HEK293 (cell line): ENCODE data around the gene OR4D5.

Source experiments
- ZFP41 ChIP-seq: fragments of 450-650 bp; formaldehyde crosslinking; IDR thresholded peaks from 2 replicates; pipeline ENCODE4 v1.5.1; 2016; ENCODE audit warnings: missing biosample characterization, missing genetic modification characterization, borderline replicate concordance
- ZNF16 ChIP-seq: fragments of 450-650 bp; formaldehyde crosslinking; IDR thresholded peaks from 2 replicates; pipeline ENCODE4 v1.5.1; 2016; ENCODE audit warnings: low read depth, missing biosample characterization, missing genetic modification characterization
- ZNF311 ChIP-seq: fragments of 450-650 bp; formaldehyde crosslinking; IDR thresholded peaks from 2 replicates; pipeline ENCODE4 v1.5.1; 2017; ENCODE audit warnings: missing biosample characterization, missing genetic modification characterization, borderline replicate concordance
- ZNF529 ChIP-seq: fragments of 450-650 bp; formaldehyde crosslinking; IDR thresholded peaks from 2 replicates; pipeline ENCODE4 v1.5.1; 2017; ENCODE audit warnings: missing genetic modification characterization, missing biosample characterization; ENCODE audit not compliant: insufficient replicate concordance
- ZNF560 ChIP-seq: fragments of 450-650 bp; formaldehyde crosslinking; IDR thresholded peaks from 2 replicates; pipeline ENCODE4 v1.5.1; 2017; ENCODE audit warnings: missing biosample characterization, missing genetic modification characterization, borderline replicate concordance
- ZNF658 ChIP-seq: fragments of 450-650 bp; formaldehyde crosslinking; IDR thresholded peaks from 2 replicates; pipeline ENCODE4; 2016; ENCODE audit warnings: missing biosample characterization, missing genetic modification characterization
- ZNF792 ChIP-seq: fragments of 450-650 bp; formaldehyde crosslinking; IDR thresholded peaks from 2 replicates; pipeline ENCODE4 v1.5.1; 2016; ENCODE audit warnings: missing biosample characterization, missing genetic modification characterization
- TF ChIP-seq, protein P1 (sequence below): fragments of 450-650 bp; formaldehyde crosslinking; IDR thresholded peaks from 2 replicates; pipeline ENCODE4 v1.5.1; 2016; ENCODE audit warnings: missing biosample characterization, missing genetic modification characterization
- TF ChIP-seq, protein P2 (sequence below): fragments of 450-650 bp; formaldehyde crosslinking; IDR thresholded peaks from 2 replicates; pipeline ENCODE4; 2016; ENCODE audit warnings: missing biosample characterization, missing genetic modification characterization
- TF ChIP-seq, protein P3 (sequence below): fragments of 450-650 bp; formaldehyde crosslinking; IDR thresholded peaks from 2 replicates; pipeline ENCODE4 v1.5.1; 2016; ENCODE audit warnings: missing biosample characterization, missing genetic modification characterization

DNA sequence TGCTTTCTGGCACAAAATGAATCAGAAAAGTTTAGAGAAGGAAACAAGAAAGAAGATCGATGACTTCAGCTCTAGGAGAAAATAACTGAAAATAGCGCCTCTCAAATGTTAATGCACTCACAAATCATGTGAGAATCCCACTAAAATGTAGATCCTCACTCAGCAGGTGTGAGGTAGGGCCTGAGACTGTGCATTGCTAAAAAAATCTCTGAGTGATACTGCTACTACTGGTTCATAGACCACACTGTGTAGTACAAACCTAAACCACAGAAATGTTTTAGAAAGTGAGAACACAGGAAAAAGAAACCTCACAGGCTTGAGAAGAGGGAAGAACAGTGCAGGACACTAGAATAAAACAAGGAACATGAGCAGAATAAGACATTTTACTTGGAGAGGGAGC is 35.5 kb upstream of the OR4D5 start:
- TF ChIP-seq ZNF560 = no peak
- TF ChIP-seq, protein P1, sequence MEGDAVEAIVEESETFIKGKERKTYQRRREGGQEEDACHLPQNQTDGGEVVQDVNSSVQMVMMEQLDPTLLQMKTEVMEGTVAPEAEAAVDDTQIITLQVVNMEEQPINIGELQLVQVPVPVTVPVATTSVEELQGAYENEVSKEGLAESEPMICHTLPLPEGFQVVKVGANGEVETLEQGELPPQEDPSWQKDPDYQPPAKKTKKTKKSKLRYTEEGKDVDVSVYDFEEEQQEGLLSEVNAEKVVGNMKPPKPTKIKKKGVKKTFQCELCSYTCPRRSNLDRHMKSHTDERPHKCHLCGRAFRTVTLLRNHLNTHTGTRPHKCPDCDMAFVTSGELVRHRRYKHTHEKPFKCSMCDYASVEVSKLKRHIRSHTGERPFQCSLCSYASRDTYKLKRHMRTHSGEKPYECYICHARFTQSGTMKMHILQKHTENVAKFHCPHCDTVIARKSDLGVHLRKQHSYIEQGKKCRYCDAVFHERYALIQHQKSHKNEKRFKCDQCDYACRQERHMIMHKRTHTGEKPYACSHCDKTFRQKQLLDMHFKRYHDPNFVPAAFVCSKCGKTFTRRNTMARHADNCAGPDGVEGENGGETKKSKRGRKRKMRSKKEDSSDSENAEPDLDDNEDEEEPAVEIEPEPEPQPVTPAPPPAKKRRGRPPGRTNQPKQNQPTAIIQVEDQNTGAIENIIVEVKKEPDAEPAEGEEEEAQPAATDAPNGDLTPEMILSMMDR (tag by site-specific recombination) = no peak
- TF ChIP-seq ZNF792 (tag by site-specific recombination) = no peak
- no peak for TF ChIP-seq ZNF658 (tag by site-specific recombination)
- TF ChIP-seq ZNF16 (tag by site-specific recombination) = no peak
- no peak for TF ChIP-seq ZFP41 (tag by site-specific recombination)
- TF ChIP-seq, protein P2, sequence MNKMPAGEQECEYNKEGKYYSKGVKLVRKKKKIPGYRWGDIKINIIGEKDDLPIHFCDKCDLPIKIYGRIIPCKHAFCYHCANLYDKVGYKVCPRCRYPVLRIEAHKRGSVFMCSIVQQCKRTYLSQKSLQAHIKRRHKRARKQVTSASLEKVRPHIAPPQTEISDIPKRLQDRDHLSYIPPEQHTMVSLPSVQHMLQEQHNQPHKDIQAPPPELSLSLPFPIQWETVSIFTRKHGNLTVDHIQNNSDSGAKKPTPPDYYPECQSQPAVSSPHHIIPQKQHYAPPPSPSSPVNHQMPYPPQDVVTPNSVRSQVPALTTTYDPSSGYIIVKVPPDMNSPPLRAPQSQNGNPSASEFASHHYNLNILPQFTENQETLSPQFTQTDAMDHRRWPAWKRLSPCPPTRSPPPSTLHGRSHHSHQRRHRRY (tag by site-specific recombination) = no peak
- TF ChIP-seq ZNF529 (tag by site-specific recombination) = no peak
- TF ChIP-seq ZNF311 (tag by site-specific recombination) = no peak
- TF ChIP-seq, protein P3, sequence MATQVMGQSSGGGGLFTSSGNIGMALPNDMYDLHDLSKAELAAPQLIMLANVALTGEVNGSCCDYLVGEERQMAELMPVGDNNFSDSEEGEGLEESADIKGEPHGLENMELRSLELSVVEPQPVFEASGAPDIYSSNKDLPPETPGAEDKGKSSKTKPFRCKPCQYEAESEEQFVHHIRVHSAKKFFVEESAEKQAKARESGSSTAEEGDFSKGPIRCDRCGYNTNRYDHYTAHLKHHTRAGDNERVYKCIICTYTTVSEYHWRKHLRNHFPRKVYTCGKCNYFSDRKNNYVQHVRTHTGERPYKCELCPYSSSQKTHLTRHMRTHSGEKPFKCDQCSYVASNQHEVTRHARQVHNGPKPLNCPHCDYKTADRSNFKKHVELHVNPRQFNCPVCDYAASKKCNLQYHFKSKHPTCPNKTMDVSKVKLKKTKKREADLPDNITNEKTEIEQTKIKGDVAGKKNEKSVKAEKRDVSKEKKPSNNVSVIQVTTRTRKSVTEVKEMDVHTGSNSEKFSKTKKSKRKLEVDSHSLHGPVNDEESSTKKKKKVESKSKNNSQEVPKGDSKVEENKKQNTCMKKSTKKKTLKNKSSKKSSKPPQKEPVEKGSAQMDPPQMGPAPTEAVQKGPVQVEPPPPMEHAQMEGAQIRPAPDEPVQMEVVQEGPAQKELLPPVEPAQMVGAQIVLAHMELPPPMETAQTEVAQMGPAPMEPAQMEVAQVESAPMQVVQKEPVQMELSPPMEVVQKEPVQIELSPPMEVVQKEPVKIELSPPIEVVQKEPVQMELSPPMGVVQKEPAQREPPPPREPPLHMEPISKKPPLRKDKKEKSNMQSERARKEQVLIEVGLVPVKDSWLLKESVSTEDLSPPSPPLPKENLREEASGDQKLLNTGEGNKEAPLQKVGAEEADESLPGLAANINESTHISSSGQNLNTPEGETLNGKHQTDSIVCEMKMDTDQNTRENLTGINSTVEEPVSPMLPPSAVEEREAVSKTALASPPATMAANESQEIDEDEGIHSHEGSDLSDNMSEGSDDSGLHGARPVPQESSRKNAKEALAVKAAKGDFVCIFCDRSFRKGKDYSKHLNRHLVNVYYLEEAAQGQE (tag by site-specific recombination) = no peak
